Sigmoid colon (tissue), 7 donors: ENCODE results near the gene MSI1. TPM values are rescaled to one million over a fixed set of nuclear protein-coding genes. Genes with fewer than 3 reads are reported as not detected.

Experiments
- DNase-seq: peaks from one replicate; pipeline ENCODE4 v3.0.0-alpha.2; 2019
- H3K27ac ChIP-seq, 4 donors: fragments of 200-600 bp; sonication (generic); one replicate each; pipeline ENCODE4 v1.5.1; 2016 to 2019; ENCODE audit warnings: mild to moderate bottlenecking in 1 of 4
- H3K27me3 ChIP-seq, 3 donors: fragments of 200-600 bp; sonication (generic); one replicate each; pipeline ENCODE4 v1.5.1; 2019; ENCODE audit warnings: mild to moderate bottlenecking in 1 of 3
- H3K36me3 ChIP-seq, 4 donors: fragments of 200-600 bp; sonication (generic); one replicate each; pipeline ENCODE4 v1.5.1; 2016 to 2019
- H3K4me1 ChIP-seq, 4 donors: fragments of 200-600 bp; sonication (generic); one replicate each; pipeline ENCODE4 v1.5.1; 2017 to 2019
- H3K4me3 ChIP-seq, 4 donors: fragments of 200-600 bp; sonication (generic); one replicate each; pipeline ENCODE4 v1.5.1; 2017 to 2019; ENCODE audit warnings: mild to moderate bottlenecking in 2 of 4, moderate library complexity in 1 of 4
- H3K9me3 ChIP-seq, 4 donors: fragments of 200-600 bp in 3 of 4; sonication (generic) in 3 of 4; one replicate each; pipeline versions ENCODE4 v1.5.1 to v1.6.1; 2013 to 2019
- EP300 ChIP-seq, 4 donors: sonication (generic); formaldehyde crosslinking; IDR thresholded peaks; one replicate each; pipeline ENCODE4 v1.6.1; 2017; ENCODE audit warnings: antibody characterized with exemption in 4 of 4
- POLR2A ChIP-seq, 2 donors: fragments of 450-650 bp; IDR thresholded peaks; one replicate each; pipeline ENCODE4 v1.6.1; 2016; ENCODE audit warnings: antibody characterized with exemption in 2 of 2, mild to moderate bottlenecking in 2 of 2, moderate library complexity in 2 of 2
- POLR2AphosphoS5 ChIP-seq, 4 donors: sonication (generic); formaldehyde crosslinking; IDR thresholded peaks; one replicate each; pipeline ENCODE4 v1.6.1; 2017; ENCODE audit warnings: antibody characterized with exemption in 4 of 4
- whole genome bisulfite sequencing, 2 donors: extraction: QIAGEN DNeasy Blood & Tissue Kit; methylation state at CpG; one replicate each; pipeline ENCODE4 v1.1.7; 2013; 5-methylcytosine and 5-hydroxymethylcytosine counted together
- intact Hi-C: fragments of 100-400 bp; cut with DNase I; formaldehyde crosslinking; loops from one replicate; pipeline ENCODE4 v1.15.1; 2023
- polyA plus RNA-seq, 3 donors: library from polyadenylated mRNA; stranded (reverse); fragments of 200-250 nt; gene quantifications; one replicate each; pipeline ENCODE4 v1.2.3, GENCODE V29; 2013
- total RNA-seq, 4 donors: library from RNA; depleted of rRNA; stranded (reverse); fragments of >200 nt; gene quantifications; one replicate each; pipeline ENCODE4 v1.1.0, GENCODE V29; 2016
- TF ChIP-seq, protein P1 (sequence below), 4 experiments: fragments of 450-650 bp in 3 of 4; fragments of 200-600 bp in 1 of 4; IDR thresholded peaks; one replicate each; pipeline ENCODE4 v1.5.1; 2016 to 2019; ENCODE audit warnings: antibody characterized with exemption in 4 of 4, mild to moderate bottlenecking in 3 of 4, moderate library complexity in 2 of 4
- donor health status: healthy with polysubstance abuse.
- donor health status: Bipolar disorder and iron deficiency.
- donor health status: healthy.

Gene MSI1
- total and polyA plus RNA-seq, 7 donors: 0.60 to 1.2 (median 0.91) TPM; not detected in 3

DNA sequence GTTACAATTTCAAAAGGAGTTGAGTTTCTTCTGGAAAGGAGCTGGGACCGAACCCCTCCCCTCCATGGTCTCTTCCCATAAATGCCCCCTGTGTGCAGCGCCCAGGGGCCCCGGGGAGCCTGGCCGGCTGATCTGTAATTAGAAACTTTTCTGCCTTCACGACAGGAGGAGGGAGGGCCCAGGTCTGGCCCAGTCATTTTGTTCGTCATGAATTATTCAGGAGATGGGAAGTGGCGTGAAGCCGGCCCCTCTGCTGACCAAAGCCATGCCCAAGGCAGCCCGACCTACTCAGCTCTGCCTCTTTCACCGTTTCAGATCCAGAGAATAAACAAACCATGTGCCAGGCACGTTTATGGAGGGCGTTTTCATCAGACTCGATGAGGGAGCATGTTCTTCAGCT lies 33.3 kb upstream of the MSI1 start:
- Histone ChIP-seq H3K36me3 (no peaks in the 10 kb centered on the region), H3K27me3 (peaks cover 0 to 8% (median 0%) of the 10 kb centered on the region in 3 donors), H3K9me3 (no peaks in the 10 kb centered on the region), H3K27ac (no peak overlapping the region), H3K4me1 (peaks cover 0 to 10% (median 0%) of the 10 kb centered on the region in 4 donors), H3K4me3 (no peak overlapping the region)
- intact Hi-C loops: no loop called here
- WGBS, 2 donors: 45 to 47% methylated on average over 13 of the region's 13 CpGs
- DNase-seq: no peak
- TF ChIP-seq POLR2A (IDR thresholded peaks at IDR 0.05) (no peak), POLR2AphosphoS5 (IDR thresholded peaks at IDR 0.05) (no peak), EP300 (IDR thresholded peaks at IDR 0.05) (no peak)

DNA sequence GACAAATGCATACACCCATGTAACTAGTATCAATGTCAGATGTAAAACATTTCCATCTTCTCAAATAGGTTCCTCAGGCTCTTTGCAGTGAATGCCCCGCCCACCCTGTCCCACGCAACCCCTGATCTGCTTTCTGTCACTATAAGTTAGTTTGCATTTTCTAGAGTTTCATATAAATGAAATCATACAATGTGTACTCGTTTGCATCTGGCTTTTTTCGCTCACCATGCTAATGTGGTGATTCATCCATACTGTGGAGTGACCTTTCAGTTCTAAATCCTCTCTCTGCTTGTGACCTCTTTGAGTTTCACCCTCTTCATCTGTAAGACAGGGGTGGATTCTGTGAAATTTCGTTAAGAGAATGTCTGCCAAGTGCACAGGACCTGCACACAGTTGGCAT lies 30.6 kb upstream of the MSI1 start:
- no peaks in the 10 kb centered on the region for H3K36me3 ChIP-seq
- H3K9me3 ChIP-seq: no peaks in the 10 kb centered on the region
- H3K27ac ChIP-seq: no peak overlapping the region
- TF ChIP-seq, protein P1, sequence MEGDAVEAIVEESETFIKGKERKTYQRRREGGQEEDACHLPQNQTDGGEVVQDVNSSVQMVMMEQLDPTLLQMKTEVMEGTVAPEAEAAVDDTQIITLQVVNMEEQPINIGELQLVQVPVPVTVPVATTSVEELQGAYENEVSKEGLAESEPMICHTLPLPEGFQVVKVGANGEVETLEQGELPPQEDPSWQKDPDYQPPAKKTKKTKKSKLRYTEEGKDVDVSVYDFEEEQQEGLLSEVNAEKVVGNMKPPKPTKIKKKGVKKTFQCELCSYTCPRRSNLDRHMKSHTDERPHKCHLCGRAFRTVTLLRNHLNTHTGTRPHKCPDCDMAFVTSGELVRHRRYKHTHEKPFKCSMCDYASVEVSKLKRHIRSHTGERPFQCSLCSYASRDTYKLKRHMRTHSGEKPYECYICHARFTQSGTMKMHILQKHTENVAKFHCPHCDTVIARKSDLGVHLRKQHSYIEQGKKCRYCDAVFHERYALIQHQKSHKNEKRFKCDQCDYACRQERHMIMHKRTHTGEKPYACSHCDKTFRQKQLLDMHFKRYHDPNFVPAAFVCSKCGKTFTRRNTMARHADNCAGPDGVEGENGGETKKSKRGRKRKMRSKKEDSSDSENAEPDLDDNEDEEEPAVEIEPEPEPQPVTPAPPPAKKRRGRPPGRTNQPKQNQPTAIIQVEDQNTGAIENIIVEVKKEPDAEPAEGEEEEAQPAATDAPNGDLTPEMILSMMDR (IDR thresholded peaks at IDR 0.05): no peak
- TF ChIP-seq POLR2A (IDR thresholded peaks at IDR 0.05) (no peak), POLR2AphosphoS5 (IDR thresholded peaks at IDR 0.05) (no peak), EP300 (IDR thresholded peaks at IDR 0.05) (no peak)
- no peak for DNase-seq
- H3K4me3 ChIP-seq: no peak overlapping the region
- intact Hi-C loops: no loop called here
- peaks cover 0 to 10% (median 0%) of the 10 kb centered on the region in 3 donors for H3K27me3 ChIP-seq
- H3K4me1 ChIP-seq: peaks cover 0 to 5% (median 0%) of the 10 kb centered on the region in 4 donors
- WGBS, 2 donors: 68 to 77% methylated on average over 5 of the region's 5 CpGs

DNA sequence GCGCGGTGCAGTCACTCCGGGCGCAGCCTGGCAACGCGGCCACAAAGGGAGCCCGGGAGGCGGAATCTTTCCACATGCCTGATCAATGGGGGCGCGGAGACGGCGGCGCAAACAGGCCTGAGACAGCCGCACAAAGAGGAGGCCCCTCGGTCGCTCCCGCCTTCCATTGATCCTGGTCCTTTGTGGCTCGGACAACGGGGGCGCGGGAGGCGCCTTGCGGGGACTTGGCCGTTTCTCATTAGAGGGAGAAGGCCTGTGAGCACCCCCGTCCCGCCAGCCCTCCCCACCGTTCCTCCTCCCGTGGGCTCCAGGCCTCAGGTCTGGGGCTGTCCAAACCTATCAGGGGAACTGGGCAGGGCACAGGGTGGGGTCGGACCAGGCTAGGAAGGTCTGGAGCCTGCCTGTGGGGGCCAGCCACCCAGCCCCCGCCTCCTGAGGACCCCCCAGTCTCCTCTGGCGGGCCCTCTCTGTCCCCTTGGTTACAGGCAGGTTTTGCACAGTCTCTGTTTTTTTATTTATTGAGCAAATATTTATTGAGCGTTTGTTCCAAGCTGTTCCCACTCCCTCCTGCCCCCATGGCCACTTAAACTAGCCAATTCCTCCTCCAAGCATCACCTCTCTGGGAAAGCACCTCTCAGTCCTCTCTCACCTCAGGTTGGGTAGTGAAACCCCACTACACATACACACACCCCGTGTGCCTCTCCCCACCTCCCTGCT lies 29.0 kb upstream of the MSI1 start:
- H3K27me3 ChIP-seq: peaks cover 0 to 15% (median 0%) of the 10 kb centered on the region in 3 donors
- H3K4me1 ChIP-seq: peaks cover 0 to 5% (median 0%) of the 10 kb centered on the region in 4 donors
- no peak for DNase-seq
- H3K4me3 ChIP-seq: no peak overlapping the region
- H3K36me3 ChIP-seq: no peaks in the 10 kb centered on the region
- intact Hi-C loops: no loop called here
- no peak for TF ChIP-seq EP300 (IDR thresholded peaks at IDR 0.05)
- TF ChIP-seq, protein P1 (IDR thresholded peaks at IDR 0.05): no peak
- no peak for TF ChIP-seq POLR2AphosphoS5 (IDR thresholded peaks at IDR 0.05)
- no peak for TF ChIP-seq POLR2A (IDR thresholded peaks at IDR 0.05)
- H3K27ac ChIP-seq: no peak overlapping the region
- H3K9me3 ChIP-seq: no peaks in the 10 kb centered on the region
- 69 to 76% methylated on average over 33 of the region's 33 CpGs for WGBS, 2 donors

DNA sequence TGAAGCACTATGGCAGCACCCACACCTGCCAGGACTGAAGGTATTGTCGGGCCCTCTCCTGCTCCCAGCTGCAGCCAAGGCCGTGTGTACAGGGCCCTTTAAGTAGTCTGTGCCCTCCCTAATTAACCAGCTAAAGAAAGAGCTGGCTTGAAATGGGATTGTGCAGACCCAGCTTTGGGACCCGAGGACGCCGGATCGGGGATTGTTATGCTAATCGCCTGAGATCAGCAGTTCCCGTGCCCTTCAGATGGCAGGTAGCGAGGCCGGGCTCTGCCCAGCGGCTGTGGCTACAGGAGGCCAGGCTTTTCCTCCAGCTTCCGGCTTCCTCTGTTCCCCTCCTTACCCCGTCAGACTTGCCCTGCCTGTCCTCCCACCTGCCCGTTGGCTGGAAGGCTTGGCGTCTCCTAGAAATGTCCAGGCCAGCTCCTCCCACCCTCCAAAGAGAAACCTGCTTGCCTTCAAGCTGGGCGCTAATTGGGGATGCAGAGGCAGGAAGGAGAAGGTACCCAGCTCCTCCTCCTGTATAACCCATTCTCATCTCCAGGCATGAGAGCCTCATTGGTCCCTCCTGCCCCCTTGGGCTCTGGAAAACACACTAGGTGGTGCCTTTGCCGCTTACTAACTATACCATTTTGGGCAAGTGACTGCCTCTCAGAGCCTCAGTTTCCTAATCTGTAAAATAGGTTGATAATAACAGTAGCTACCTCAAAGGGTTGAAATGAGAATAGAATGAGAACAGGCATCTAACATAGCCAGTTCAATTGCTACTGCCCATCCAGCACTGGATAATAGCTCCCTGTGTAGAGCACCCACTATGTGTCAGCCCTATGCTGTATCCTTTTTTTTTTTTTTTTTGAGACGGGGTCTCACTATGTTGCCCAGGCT lies 25.8 kb upstream of the MSI1 start:
- intact Hi-C loops: no loop called here
- no peaks in the 10 kb centered on the region for H3K36me3 ChIP-seq
- DNase-seq: no peak
- H3K27ac ChIP-seq: no peak overlapping the region
- 12 to 20% methylated on average over 18 of the region's 18 CpGs for WGBS, 2 donors
- no peak overlapping the region for H3K4me3 ChIP-seq
- H3K4me1 ChIP-seq: peaks cover 0 to 4% (median 0%) of the 10 kb centered on the region in 4 donors
- TF ChIP-seq POLR2A (IDR thresholded peaks at IDR 0.05) (no peak), POLR2AphosphoS5 (IDR thresholded peaks at IDR 0.05) (no peak), EP300 (IDR thresholded peaks at IDR 0.05) (no peak)
- TF ChIP-seq, protein P1 (IDR thresholded peaks at IDR 0.05): no peak
- no peaks in the 10 kb centered on the region for H3K9me3 ChIP-seq
- H3K27me3 ChIP-seq: peaks cover 0 to 15% (median 0%) of the 10 kb centered on the region in 3 donors
